CD4-positive, alpha-beta T cell treated with Interleukin-12 subunit alpha and Interleukin-12 subunit beta, for 1 hour (primary cell): ENCODE data around the gene C10orf90.

Source experiments
- DNase-seq: peaks from one replicate; pipeline ENCODE4 v3.0.0-alpha.2; 2020

The C10orf90 gene

DNA sequence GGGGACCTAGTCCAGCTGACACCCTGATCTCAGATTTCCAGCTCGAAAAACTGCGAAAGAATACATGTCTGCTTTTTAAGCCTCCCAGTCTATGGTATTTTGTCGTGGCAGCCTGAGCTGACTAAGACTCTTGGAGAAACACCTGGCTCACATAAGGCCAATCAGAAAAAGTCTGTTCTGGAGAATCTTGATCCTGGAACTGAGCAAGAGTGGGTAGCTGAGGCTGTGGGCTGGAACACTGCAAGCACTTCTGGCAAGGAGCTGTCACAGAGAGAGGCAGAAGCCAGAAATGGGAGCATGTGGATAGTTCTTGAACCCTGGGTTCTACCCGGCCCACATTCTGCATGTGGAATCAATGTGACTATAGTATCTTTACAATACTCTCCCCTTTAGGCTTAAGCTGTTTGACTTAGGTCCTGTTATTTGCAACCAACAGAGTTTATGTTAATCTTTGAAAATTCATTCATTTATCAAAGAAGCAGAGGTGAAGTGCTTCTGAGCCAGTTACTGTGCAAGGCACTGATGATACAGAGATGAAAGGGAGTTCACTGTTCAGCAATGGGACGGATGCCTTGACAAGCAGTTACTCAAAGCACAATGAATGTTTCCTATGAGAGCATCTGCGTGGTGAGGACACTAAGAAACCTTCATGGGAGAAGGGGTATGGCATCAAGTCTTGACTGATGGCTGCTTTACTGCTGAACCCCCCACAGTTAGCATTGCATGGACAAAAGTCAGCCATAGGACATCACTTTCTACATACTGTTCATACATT lies 4.4 kb upstream of the C10orf90 start:
- DNase-seq = no peak

- no peak for DNase-seq
These were observed 3.1 kb upstream of the C10orf90 start for GRCh38 chr10:126673565-126673964.

GRCh38 chr10:126671402-126671975 lies 996 bp upstream of the C10orf90 start:
- DNase-seq = no peak

- no peak for DNase-seq
These were observed 385 bp upstream of the C10orf90 start for GRCh38 chr10:126670895-126671261.

- no peak for DNase-seq
These were observed 1.3 kb downstream of the C10orf90 start for GRCh38 chr10:126669168-126669567.

DNA sequence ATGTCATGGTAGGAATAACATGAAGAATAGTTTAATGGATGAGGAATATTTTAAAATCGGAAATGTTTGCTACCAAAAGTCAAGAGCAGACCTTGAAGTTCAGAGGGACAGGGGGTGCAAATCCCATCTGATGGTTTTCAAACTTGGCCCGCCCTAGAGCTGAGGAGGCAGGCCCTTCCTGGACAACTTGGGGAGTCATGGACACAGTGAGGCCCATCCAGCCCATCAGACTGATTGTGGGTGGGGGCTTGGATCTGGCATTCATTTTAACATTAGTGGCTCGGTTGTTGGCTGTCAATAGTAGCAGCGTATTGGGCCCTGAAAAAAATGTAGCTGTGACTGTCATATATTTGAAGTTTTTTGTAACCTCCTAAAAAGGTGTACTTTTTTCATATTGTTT lies 2.0 kb downstream of the C10orf90 start:
- DNase-seq = no peak

DNA sequence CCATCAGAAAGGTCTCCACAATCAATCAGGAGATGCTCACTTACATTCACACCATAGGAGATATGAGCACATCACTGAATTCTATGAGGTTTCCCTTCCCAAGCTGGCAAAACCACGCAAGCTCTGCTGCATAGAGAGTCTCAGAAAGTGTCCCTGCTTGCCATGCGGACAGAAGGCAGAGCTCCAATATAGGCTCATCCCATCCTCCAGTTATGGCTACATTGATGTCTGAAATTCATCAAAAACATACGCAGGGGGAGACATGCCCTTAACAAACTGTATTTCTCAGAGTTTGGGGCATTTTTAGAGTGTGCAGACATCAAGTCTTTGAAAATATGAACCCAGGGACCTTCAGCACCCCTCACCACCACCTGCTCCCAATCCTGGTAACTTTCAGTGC lies 2.9 kb downstream of the C10orf90 start:
- no peak for DNase-seq

DNA sequence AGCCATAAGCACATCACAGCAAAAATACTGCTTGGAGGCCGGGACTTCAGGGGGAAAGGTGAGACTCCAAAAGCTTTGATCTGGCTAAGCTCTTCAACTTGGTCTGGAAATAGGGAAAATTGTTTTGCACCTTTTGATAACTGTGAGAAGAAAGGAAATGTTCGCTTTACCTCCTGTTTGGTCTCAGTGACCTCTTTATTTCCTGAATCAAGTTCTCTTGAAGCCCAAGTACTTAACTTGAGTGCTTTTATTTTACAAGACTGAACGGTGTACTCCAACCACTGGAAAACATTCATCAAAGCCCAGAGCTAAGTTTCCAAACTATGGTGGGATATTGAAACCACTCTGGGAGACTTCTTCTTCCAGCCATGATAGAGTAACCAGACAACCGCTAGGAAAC lies 5.3 kb downstream of the C10orf90 start:
- DNase-seq = no peak

DNA sequence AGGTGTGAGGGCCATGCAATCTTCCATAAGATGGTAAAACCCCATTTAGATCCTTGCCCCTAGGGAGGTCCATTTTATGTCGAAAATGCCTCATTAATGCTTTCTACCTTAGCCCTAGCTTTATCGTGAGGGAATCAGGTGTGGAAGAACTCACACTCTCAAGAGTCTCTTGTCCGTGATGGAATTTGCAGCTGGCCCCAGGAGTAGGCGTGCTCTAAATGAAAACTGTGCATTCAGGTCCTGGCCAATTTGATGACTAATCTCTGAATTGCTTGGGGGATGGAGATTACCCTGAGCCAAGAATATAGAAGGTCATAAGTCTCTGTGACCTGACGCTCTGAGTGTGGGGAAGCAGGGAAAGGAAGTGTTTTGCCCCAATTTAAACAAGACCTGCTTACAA lies 6.6 kb downstream of the C10orf90 start:
- DNase-seq = no peak

- no peak for DNase-seq
These were observed 7.2 kb downstream of the C10orf90 start for GRCh38 chr10:126663328-126663727.

GRCh38 chr10:126661841-126662515 lies 8.5 kb downstream of the C10orf90 start:
- no peak for DNase-seq

DNA sequence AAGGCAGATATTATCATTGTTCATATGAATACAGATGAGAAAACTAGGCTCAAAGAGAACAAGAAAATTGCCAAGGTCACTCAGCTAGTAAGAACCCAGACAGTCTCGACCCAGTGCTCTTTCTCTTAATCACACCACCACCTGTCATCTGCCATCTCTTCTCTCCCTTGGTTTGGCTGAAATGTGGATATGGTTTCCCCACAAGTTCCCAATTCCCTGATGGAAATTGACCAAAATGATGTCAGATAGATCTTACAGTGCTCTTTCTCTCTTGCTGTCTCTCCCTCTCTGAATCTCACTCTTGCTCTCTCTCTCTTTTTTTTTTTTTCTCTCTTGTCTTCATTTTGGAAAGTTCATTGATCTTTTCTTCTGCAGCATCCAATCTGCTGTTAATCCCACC lies 9.1 kb downstream of the C10orf90 start:
- no peak for DNase-seq

DNA sequence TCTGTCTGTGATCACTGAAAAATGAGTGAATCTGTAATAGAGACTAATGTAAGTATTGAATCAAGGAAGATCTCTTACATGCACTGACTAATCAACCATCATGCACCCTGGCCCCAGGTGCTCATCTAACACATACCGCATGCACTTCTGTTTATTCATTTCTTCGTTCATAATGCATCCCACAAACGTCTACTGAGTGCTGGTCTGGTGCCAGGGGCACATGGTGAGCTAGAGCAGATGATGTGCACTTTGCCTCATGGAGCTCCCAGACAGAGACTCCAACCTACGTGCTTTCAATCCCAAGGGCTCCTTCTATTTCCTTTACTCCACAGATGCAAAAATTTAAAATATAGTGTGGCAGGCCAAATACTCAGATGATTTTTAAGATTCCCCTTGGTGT lies 10.7 kb downstream of the C10orf90 start:
- DNase-seq = no peak

DNA sequence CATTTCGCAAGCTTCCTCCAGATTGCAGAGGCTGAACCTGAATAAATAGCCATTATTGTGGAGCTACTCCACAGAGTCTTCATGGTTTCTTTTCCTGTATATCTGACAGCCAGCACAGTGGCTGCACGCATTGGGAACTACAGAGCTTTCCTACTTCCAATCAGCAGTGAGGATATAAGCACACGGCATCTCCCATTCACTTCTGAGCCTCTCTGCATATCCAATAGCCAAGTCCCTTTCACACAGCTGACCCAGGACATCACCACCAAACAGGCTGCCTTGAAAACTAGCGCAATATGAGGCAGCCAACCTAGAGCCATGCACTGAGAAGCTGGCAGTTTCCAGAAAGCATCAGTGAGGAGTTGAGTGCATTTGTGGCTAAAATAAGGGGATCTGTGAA lies 11.6 kb downstream of the C10orf90 start:
- no peak for DNase-seq

DNA sequence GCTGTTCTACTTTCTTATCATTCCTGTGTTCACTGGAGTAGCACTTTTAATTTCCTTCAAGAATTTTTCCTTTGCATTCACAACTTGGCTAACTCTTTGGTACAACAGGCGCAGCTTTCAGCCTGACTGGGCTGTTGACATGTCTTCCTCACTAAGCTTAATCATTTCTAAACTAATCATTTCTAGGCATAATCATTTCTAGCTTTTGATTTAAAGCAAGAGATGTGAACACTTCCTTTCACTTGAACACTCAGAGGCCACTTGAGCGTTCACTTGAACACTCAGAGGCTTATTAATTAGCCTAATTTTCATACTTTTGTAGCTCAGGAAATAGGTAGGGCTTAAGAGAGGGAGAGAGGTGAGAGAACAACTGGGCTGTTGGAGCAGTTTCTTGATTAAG lies 15.9 kb downstream of the C10orf90 start:
- no peak for DNase-seq

DNA sequence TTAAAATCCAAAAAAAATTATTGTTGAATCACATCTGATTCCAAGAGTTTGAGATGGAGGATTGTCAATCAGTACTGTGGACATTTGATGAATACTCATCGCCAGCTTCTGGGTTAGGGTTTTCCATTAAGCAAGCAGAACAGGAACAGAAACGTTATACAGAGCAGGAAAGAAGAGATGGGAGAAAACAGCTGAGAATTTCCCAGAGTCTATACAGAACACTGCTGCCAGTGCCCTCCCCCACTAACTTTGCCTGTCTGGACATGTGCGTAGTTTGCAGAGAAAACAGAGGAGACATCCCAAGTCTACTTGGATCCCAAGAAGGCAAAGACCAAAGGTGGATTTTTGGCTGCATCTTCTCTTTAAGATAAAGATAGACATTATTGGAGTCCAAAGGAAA lies 19.0 kb downstream of the C10orf90 start:
- DNase-seq = no peak

DNA sequence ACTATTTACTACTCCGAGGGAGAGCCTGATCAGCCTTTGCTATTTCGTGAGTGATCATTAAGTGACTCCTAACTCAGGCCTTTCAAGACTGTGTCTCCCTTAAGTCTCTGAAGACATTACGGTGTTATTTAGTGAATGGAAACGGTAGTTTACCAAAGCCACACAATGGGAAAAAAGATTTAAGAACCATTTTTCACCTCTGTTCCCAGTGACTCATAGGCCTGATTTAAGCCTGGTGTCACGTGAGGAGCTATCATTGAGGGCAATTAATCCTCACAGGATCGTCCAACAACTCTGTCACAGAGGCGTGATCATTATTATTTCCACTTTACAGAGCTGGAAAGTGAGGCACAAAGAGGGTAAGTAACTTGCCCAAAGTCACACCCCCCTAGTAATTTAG lies 20.3 kb downstream of the C10orf90 start:
- DNase-seq = no peak

DNA sequence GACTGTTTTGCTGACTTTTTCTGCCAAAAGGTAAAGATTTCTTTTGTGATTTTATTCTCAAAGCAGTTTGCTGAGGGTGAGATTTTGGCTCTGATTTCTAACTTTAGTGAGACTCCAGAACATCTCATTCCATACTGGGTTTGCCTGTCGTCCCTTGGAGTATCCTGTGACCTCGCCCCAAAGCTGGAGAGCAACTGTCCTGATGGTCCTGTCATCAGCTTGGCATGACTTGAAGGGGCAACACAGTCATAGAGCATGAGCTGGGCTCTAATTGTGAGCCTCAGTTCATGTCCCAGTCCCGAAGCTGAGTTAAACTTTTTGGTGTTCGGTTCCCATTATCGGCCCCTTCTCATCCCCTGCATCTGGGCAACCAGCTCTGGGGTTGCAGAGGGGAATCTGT lies 23.4 kb downstream of the C10orf90 start:
- DNase-seq = no peak

- no peak for DNase-seq
These were observed 24.4 kb downstream of the C10orf90 start for GRCh38 chr10:126646110-126646509.

GRCh38 chr10:126640401-126640800 lies 30.1 kb downstream of the C10orf90 start:
- no peak for DNase-seq

- DNase-seq = no peak
These were observed 31.4 kb downstream of the C10orf90 start for GRCh38 chr10:126639084-126639483.

DNA sequence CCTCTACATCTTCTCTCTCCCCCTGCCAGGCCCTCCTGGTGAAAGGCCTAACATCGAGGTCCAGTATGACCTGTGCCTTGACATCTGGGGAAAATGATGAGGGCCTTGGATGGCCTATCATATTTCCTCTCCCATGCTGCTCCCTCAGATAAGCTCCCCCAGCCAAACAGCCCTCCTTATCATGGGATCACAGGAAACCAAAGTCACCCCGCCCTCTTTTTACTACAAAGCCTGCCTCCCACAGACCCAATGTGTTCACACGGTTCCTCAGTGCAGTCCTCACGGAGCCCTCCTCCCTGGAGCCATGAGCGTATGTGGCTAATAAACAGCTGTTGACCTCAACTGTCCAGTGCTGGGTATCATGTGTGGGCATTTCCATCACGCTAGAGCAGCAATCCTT lies 32.0 kb downstream of the C10orf90 start:
- no peak for DNase-seq

DNA sequence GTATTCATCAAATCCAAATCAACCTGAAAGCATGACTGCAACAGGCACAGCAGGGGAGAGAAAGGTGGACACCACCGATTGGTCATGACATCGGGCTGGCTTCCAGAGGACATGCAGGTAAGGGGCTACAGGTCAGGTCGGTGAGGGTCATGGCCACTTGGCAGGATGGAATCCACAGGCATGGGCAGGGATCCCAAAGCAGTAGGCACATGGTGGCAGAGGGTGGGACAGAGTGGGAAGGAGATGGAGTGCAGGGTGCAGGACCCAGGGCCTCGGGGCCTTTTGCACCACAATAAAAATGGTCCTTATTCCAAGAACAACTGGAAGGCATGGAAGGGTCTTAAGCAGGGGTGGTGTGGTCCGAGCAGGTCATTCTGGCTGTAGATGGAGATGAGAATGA lies 33.0 kb downstream of the C10orf90 start:
- DNase-seq = no peak

DNA sequence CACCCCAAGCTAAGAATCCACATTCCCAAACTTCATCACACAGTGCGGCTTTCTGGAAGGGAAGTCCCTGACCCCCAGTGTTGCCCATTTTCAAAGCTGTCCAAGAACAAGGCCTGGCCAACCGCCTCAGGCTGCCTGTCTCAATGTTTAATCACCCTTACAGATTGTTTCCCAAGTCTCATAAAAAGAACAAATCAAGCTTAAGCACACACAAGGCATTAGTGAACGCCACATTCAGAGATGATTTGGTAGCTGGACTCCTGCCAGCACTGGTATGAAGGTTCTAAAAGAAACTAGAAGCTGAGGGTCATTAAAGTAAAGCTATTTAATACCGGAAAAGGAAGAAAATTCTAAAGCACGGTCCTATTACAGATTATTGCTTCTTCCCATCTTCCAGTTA lies 35.6 kb downstream of the C10orf90 start:
- no peak for DNase-seq

DNA sequence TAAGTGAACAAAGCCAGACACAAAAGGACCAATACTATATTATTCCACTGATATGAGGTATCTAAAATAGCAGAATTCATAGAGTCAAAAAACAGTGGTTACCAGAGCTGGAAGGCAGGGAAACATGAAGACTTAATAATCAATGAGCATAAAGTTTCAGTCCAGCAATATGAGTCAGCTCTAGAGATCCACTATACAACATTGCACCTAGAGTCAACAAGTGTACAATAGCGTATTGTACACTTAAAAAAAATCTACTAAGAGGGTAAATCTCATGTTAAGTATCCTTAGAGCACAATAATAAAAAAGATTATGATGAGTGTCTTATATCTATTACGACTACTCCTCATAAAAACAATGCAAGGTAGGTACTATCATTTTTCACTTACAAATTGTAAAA lies 36.1 kb downstream of the C10orf90 start:
- DNase-seq = no peak
